ENCODE results near the gene HOXC6. TPM values are rescaled to one million over a fixed set of nuclear protein-coding genes. Genes with fewer than 3 reads are reported as not detected.
"Not testable (repeated sequence)": the region's sequence is repeated elsewhere in the genome, so short reads cannot be mapped to it uniquely, and the experiment has no call there.

Gene HOXC6

DNA sequence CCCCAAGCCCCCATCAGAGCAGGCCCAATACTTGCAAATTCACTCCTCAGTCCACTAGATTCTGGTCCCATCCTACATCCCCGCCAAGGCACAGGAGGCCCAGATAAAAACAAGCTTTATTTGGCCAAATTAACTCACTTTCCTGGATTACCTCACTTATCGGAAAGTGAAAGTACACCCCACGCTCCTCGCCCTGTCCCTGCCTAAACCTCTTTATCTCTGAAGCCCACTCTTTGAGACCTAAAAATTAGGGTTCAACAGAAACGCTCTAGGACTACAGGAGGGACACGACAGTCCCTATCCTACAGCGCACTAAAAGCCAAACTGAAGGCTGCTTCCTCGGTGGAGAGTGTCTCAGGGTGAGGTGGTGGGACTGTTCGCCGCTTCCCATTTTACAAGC lies 49.6 kb downstream of the HOXC6 start:
- not testable (repeated sequence) for H2BK15ac ChIP-seq (ENCODE audit: low read length); H3K9ac ChIP-seq (ENCODE audit: low read depth, low read length, poor library complexity); H3K4me2 ChIP-seq (ENCODE audit: insufficient read depth, low read length, poor library complexity, severe bottlenecking); H2BK12ac ChIP-seq (ENCODE audit: low read length); H2BK120ac ChIP-seq (ENCODE audit: low read depth, low read length); H4K8ac ChIP-seq (ENCODE audit: low read depth, low read length); H3K23ac ChIP-seq (ENCODE audit: low read depth, low read length, poor library complexity); H3K14ac ChIP-seq (ENCODE audit: low read length); H3K4me3 ChIP-seq (ENCODE audit: low read length in 2 of 2); H3K36me3 ChIP-seq (replicated peaks in 1 of 2; ENCODE audit: control insufficient read depth in 2 of 2, insufficient read depth in 2 of 2, low read length in 2 of 2); H2AK5ac ChIP-seq (ENCODE audit: low read depth, low read length); H3K79me1 ChIP-seq (ENCODE audit: low read depth, low read length); H3K9me3 ChIP-seq (replicated peaks in 1 of 2; ENCODE audit: control insufficient read depth in 2 of 2, insufficient read depth in 1 of 2, low read depth in 1 of 2, low read length in 2 of 2); H3K18ac ChIP-seq (ENCODE audit: low read length); H2AFZ ChIP-seq (ENCODE audit: low read length); H2BK5ac ChIP-seq (ENCODE audit: low read length); H3K27ac ChIP-seq (replicated peaks; ENCODE audit: low read length); DNase-seq (ENCODE audit: low spot score); H4K91ac ChIP-seq (ENCODE audit: low read depth, low read length, poor library complexity); H3K4ac ChIP-seq (ENCODE audit: low read length); H3K4me1 ChIP-seq (ENCODE audit: control insufficient read depth in 2 of 2, insufficient read depth in 1 of 2, low read depth in 1 of 2, low read length in 2 of 2)
- no CpG with 5 or more reads among the region's 10 CpGs for WGBS, 2 donors (ENCODE audit: extremely low coverage in 2 of 2, insufficient read length in 2 of 2, insufficient replicate concordance in 1 of 2)
- peaks cover 7 to 85% (median 67%) of the 10 kb centered on the region in 3 experiments for H3K27me3 ChIP-seq (ENCODE audit: control insufficient read depth in 3 of 3, insufficient read depth in 3 of 3, low read depth in 1 of 3, low read length in 3 of 3)

DNA sequence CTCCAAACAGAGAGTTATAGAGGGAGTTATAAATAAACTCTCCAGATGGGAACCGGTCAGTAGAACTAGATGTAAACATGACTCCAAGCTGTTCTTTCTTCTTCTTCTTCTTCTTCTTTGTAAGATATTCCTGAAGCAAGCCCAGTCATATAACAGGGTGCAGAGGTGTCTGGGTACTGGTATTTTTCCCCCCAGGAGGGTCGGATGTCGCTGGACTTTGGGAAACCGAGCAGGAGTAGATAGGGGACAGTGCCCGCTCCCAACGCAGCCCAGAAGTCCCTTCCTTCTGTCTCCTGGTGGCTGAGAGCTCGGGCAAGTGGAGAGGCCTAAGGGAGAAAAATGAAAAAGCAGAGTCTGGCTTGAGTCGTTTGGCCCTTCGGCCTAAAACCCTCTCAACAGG lies 50.9 kb downstream of the HOXC6 start:
- H3K4me2 ChIP-seq (ENCODE audit: insufficient read depth, low read length, poor library complexity, severe bottlenecking); H3K4me3 ChIP-seq (ENCODE audit: low read length in 2 of 2); H2BK120ac ChIP-seq (ENCODE audit: low read depth, low read length); H4K8ac ChIP-seq (ENCODE audit: low read depth, low read length); DNase-seq (ENCODE audit: low spot score); H3K23ac ChIP-seq (ENCODE audit: low read depth, low read length, poor library complexity); H3K18ac ChIP-seq (ENCODE audit: low read length); H2BK15ac ChIP-seq (ENCODE audit: low read length); H3K14ac ChIP-seq (ENCODE audit: low read length); H3K4me1 ChIP-seq (ENCODE audit: control insufficient read depth in 2 of 2, insufficient read depth in 1 of 2, low read depth in 1 of 2, low read length in 2 of 2); H3K9ac ChIP-seq (ENCODE audit: low read depth, low read length, poor library complexity); H2BK5ac ChIP-seq (ENCODE audit: low read length); H3K79me1 ChIP-seq (ENCODE audit: low read depth, low read length); H3K27ac ChIP-seq (replicated peaks; ENCODE audit: low read length); H2AK5ac ChIP-seq (ENCODE audit: low read depth, low read length); H3K9me3 ChIP-seq (replicated peaks in 1 of 2; ENCODE audit: control insufficient read depth in 2 of 2, insufficient read depth in 1 of 2, low read depth in 1 of 2, low read length in 2 of 2); H2BK12ac ChIP-seq (ENCODE audit: low read length); H4K91ac ChIP-seq (ENCODE audit: low read depth, low read length, poor library complexity); H3K36me3 ChIP-seq (replicated peaks in 1 of 2; ENCODE audit: control insufficient read depth in 2 of 2, insufficient read depth in 2 of 2, low read length in 2 of 2); H2AFZ ChIP-seq (ENCODE audit: low read length); H3K4ac ChIP-seq (ENCODE audit: low read length): not testable (repeated sequence)
- H3K27me3 ChIP-seq (ENCODE audit: control insufficient read depth in 3 of 3, insufficient read depth in 3 of 3, low read depth in 1 of 3, low read length in 3 of 3), result peaks cover 7 to 86% (median 74%) of the 10 kb centered on the region in 3 experiments
- WGBS, 2 donors (ENCODE audit: extremely low coverage in 2 of 2, insufficient read length in 2 of 2, insufficient replicate concordance in 1 of 2), result no CpG with 5 or more reads among the region's 9 CpGs

Small RNAs within 50 kb of the gene (small RNA-seq; reads per million reads assigned to genes)
- gene HOXC5 (ENCODE audit: insufficient read depth) (not detected), gene MIR196A2 (ENCODE audit: insufficient read depth) (not detected), gene MIR615 (ENCODE audit: insufficient read depth) (not detected)
